ENCODE results near the gene PEPD. TPM values are rescaled to one million over a fixed set of nuclear protein-coding genes. Genes with fewer than 3 reads are reported as not detected.

The PEPD gene
- total RNA-seq, 2 experiments from 2014 or later, result 17.5 to 23.0 TPM

DNA sequence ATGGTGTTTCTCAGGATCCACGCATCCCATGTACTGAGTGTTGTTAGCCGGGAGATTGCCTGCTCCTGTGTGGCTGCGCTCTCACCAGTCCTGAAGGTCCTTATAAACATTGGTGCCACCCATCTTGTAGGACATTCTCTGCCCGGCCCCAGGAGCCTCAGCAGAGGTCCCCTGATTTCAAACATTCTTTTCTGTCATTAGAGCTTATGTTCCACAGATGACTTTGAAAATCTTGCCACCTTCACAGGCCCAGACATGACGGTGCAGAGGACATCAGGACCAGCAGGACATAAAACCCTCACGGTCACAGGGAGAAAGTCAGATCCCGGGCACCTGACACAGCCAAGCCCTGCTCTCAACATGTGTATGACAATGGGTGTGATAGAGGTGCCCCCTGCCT, 33.2 kb upstream of the PEPD start:
- ChIA-PET POLR2A (no interaction called here), CTCF (no interaction called here)
- Histone ChIP-seq H3K4me3 (ENCODE audit: low read length) (no peak overlapping the region), H3K36me3 (ENCODE audit: insufficient read depth, low read length) (no peaks in the 10 kb centered on the region), H3K27me3 (ENCODE audit: control insufficient read depth in 1 of 2, insufficient read depth in 2 of 2, low read length in 2 of 2) (peaks cover 0 to under 1% of the 10 kb centered on the region in 2 experiments), H3K4me1 (ENCODE audit: insufficient read depth, low read length) (no peaks in the 10 kb centered on the region), H3K9me3 (ENCODE audit: control insufficient read depth in 1 of 2, insufficient read depth in 1 of 2, low read length in 2 of 2) (no peaks in the 10 kb centered on the region), H3K27ac (ENCODE audit: low read depth in 1 of 2, low read length in 2 of 2) (no peak overlapping the region)
- intact Hi-C loops (cut with DNase I, micrococcal nuclease), result no loop called here
- DNase-seq, result no peak
- H3K27me3 Mint-ChIP-seq, result no peaks in the 10 kb centered on the region
- no peak for ATAC-seq (ENCODE audit: poor library complexity)
- H3K9me3 Mint-ChIP-seq, result no peaks in the 10 kb centered on the region
- no peak overlapping the region for H3K4me3 Mint-ChIP-seq
- no peak overlapping the region for H3K27ac Mint-ChIP-seq
- no peaks in the 10 kb centered on the region for H3K4me1 Mint-ChIP-seq (ENCODE audit: low read depth)
- no peaks in the 10 kb centered on the region for H3K36me3 Mint-ChIP-seq (ENCODE audit: low read depth)
- no peak for TF ChIP-seq CTCF (IDR thresholded peaks at IDR 0.05)

GRCh38 chr19:33554391-33554790, 32.8 kb upstream of the PEPD start:
- Mint-ChIP-seq H3K4me3 (no peak overlapping the region), H3K4me1 (ENCODE audit: low read depth) (no peaks in the 10 kb centered on the region), H3K36me3 (ENCODE audit: low read depth) (no peaks in the 10 kb centered on the region), H3K27ac (no peak overlapping the region), H3K27me3 (peaks cover under 1% of the 10 kb centered on the region), H3K9me3 (no peaks in the 10 kb centered on the region)
- no peak overlapping the region for H3K27ac ChIP-seq (ENCODE audit: low read depth in 1 of 2, low read length in 2 of 2)
- POLR2A ChIA-PET, result no interaction called here
- ATAC-seq (ENCODE audit: poor library complexity) (no peak), DNase-seq (no peak)
- H3K36me3 ChIP-seq (ENCODE audit: insufficient read depth, low read length), result no peaks in the 10 kb centered on the region
- intact Hi-C loops (cut with DNase I, micrococcal nuclease), result no loop called here
- TF ChIP-seq CTCF (IDR thresholded peaks at IDR 0.05), result no peak
- CTCF ChIA-PET, result no interaction called here
- H3K4me1 ChIP-seq (ENCODE audit: insufficient read depth, low read length), result no peaks in the 10 kb centered on the region
- H3K4me3 ChIP-seq (ENCODE audit: low read length), result no peak overlapping the region
- no peaks in the 10 kb centered on the region for H3K27me3 ChIP-seq (ENCODE audit: control insufficient read depth in 1 of 2, insufficient read depth in 2 of 2, low read length in 2 of 2)
- H3K9me3 ChIP-seq (ENCODE audit: control insufficient read depth in 1 of 2, insufficient read depth in 1 of 2, low read length in 2 of 2), result no peaks in the 10 kb centered on the region

- Histone ChIP-seq H3K4me1 (ENCODE audit: insufficient read depth, low read length) (no peaks in the 10 kb centered on the region), H3K27me3 (ENCODE audit: control insufficient read depth in 1 of 2, insufficient read depth in 2 of 2, low read length in 2 of 2) (no peaks in the 10 kb centered on the region), H3K36me3 (ENCODE audit: insufficient read depth, low read length) (no peaks in the 10 kb centered on the region), H3K9me3 (ENCODE audit: control insufficient read depth in 1 of 2, insufficient read depth in 1 of 2, low read length in 2 of 2) (no peaks in the 10 kb centered on the region), H3K4me3 (ENCODE audit: low read length) (no peak overlapping the region), H3K27ac (ENCODE audit: low read depth in 1 of 2, low read length in 2 of 2) (no peak overlapping the region)
- no peaks in the 10 kb centered on the region for H3K9me3 Mint-ChIP-seq
- DNase-seq (no peak), ATAC-seq (ENCODE audit: poor library complexity) (no peak)
- no peaks in the 10 kb centered on the region for H3K36me3 Mint-ChIP-seq (ENCODE audit: low read depth)
- H3K27me3 Mint-ChIP-seq, result peaks cover 5% of the 10 kb centered on the region
- CTCF ChIA-PET, result no interaction called here
- H3K4me1 Mint-ChIP-seq (ENCODE audit: low read depth), result no peaks in the 10 kb centered on the region
- intact Hi-C loops (cut with DNase I, micrococcal nuclease), result no loop called here
- no peak overlapping the region for H3K4me3 Mint-ChIP-seq
- no peak overlapping the region for H3K27ac Mint-ChIP-seq
- POLR2A ChIA-PET, result no interaction called here
- no peak for TF ChIP-seq CTCF (IDR thresholded peaks at IDR 0.05)
Observed at GRCh38 chr19:33553530-33554310, 32.1 kb upstream of the PEPD start.

All from CD4-positive, alpha-beta T cell (primary cell).